ENCODE data around the gene PODNL1. TPM values are rescaled to one million over a fixed set of nuclear protein-coding genes. Genes with fewer than 3 reads are reported as not detected.
"Not testable (repeated sequence)": the region's sequence is repeated elsewhere in the genome, so short reads cannot be mapped to it uniquely, and the experiment has no call there.

The PODNL1 gene
- total RNA-seq, 4 donors from 2014 or later: not detected

DNA sequence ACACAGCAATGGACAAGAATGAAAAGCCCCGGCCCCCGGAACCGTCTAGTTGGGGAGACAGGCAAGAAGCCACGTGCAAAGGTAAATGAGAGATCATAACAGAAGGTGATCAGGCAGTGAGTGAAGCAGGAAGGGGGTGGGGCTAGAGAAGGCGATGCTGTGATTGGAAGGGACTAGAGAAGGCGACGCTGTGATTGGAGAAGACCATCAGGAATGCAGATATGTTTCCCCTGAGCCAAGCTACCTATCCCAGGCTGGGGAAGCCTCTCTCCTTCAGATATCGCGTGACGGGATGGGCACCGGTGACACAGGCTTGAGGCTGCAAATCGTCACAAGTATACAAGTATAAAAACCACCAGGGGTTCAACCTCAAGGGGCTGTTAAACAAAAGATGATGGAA, 35.9 kb upstream of the PODNL1 start:
- no peak for ATAC-seq (ENCODE audit: low FRiP score)
- DNase-seq (ENCODE audit: low spot score): no peak

DNA sequence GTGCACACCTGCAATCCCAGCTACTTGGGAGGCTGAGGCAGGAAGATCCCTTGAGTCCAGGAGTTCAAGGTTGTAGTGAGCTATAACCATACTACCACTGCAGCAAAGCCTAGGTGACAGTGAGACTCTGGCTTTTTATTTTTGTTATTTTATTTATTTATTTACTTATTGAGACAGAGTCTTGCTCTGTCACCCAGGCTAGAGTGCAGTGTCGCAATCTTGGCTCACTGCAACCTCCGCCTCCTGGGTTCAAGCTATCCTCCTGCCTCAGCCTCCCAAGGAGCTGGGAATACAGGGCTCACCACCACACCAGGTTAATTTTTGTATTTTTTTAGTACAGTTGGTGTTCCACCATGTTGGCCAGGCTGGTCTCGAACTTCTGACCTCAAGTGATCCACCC, 35.3 kb upstream of the PODNL1 start:
- ATAC-seq (ENCODE audit: low FRiP score); DNase-seq (ENCODE audit: low spot score): not testable (repeated sequence)

More for the DNA sequence above, 35.9 kb upstream of the PODNL1 start:
- TF ChIP-seq, protein P1, sequence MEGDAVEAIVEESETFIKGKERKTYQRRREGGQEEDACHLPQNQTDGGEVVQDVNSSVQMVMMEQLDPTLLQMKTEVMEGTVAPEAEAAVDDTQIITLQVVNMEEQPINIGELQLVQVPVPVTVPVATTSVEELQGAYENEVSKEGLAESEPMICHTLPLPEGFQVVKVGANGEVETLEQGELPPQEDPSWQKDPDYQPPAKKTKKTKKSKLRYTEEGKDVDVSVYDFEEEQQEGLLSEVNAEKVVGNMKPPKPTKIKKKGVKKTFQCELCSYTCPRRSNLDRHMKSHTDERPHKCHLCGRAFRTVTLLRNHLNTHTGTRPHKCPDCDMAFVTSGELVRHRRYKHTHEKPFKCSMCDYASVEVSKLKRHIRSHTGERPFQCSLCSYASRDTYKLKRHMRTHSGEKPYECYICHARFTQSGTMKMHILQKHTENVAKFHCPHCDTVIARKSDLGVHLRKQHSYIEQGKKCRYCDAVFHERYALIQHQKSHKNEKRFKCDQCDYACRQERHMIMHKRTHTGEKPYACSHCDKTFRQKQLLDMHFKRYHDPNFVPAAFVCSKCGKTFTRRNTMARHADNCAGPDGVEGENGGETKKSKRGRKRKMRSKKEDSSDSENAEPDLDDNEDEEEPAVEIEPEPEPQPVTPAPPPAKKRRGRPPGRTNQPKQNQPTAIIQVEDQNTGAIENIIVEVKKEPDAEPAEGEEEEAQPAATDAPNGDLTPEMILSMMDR (IDR thresholded peaks at IDR 0.05): no peak

DNA sequence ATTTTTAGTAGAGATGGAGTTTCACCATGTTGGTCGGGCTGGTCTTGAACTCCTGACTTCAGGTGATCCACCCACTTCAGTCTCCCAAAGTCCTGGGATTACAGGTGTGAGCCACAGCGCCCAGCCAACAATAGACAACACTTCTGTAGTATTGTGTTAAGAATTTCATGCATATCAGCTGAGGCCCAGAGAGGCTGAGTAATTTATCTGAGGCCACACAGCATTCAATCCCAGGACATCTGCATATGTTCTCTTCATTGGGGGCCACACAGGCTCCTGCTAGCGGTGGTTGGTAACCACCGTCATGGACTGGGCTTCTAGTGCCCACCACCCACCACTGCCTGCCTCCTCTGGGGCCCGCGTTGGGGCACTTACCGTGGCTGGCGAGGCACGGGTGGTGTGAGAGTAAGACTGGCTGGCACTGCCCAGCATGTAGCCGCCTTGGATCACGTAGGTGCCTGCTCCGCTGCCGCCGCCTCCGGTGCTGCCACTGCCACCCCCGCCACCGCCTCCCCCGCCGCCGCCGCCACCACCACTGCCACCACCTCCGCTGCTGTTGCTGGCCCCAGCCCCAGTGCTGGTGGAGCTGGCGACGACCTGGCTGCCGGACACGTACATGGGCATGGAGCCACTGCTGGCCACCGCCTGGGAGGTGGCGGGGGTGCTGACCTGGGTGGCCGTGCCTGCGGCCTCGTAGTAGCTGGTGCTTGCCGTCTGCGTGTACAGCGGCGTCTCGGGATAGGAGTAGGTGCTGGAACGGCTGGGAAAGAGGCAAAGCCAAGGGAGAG, 34.3 kb upstream of the PODNL1 start:
- no peak for DNase-seq (ENCODE audit: low spot score)
- TF ChIP-seq, protein P1 (IDR thresholded peaks at IDR 0.05): no peak
- ATAC-seq (ENCODE audit: low FRiP score): no peak

DNA sequence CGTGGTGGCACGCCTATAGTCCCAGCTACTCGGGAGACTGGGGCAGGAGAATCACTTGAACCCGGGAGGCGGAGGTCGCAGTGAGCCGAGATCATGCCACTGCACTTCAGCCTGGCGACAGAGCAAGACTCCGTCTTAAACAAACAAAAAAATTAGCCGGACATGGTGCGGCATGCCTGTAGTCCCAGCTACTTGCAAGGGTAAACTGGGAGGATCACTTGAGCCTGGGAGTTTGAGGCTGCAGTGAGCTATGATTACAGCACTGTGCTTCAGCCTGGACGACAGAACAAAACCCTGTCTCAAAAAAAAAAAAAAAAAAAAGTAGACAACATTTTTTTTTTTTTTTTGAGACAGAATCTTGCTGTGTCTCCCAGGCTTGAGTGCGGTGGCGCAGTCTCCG, 33.7 kb upstream of the PODNL1 start:
- ATAC-seq (ENCODE audit: low FRiP score); DNase-seq (ENCODE audit: low spot score): not testable (repeated sequence)

DNA sequence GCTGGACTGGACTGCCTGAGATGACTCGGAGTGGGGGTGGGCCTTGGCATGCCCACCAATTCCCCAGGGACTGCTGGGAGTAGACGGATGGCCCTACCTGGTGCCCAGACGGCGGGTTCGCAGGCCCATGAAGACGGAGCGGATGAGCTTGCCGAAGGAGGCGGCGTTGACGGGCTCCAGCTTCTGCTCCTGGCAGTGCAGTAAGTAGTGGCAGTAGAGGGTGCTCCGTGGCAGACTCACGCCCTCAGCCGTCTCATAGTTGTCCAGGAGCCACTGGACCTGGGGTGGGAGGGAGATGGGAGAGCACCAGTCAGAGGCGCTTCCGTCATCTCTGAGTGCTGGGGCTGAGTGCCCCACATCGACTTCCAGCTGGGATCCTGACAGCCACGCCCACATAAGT, 31.7 kb upstream of the PODNL1 start:
- DNase-seq (ENCODE audit: low spot score) (no peak), ATAC-seq (ENCODE audit: low FRiP score) (no peak)
- TF ChIP-seq, protein P1 (IDR thresholded peaks at IDR 0.05): no peak

DNA sequence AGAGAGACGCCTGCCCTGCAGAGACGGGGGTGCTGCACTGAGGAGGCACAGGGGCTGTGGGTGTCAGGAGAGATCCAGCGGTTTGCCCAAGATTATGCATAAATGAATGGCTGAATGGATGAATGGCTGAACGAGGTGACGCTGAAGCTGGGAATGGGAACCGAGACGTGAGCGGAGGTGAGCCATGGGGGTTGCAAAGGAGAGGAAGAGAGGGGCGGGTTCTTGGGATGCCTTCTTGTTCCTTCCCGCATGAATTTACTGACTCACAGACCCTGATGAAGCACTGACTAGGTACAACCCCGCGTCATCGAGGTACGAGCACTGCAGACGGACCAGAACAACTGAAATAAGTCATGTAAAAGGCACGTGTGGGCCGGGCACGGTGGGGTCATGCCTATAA, 30.8 kb upstream of the PODNL1 start:
- no peak for ATAC-seq (ENCODE audit: low FRiP score)
- no peak for DNase-seq (ENCODE audit: low spot score)
- TF ChIP-seq, protein P1 (IDR thresholded peaks at IDR 0.05): no peak

DNA sequence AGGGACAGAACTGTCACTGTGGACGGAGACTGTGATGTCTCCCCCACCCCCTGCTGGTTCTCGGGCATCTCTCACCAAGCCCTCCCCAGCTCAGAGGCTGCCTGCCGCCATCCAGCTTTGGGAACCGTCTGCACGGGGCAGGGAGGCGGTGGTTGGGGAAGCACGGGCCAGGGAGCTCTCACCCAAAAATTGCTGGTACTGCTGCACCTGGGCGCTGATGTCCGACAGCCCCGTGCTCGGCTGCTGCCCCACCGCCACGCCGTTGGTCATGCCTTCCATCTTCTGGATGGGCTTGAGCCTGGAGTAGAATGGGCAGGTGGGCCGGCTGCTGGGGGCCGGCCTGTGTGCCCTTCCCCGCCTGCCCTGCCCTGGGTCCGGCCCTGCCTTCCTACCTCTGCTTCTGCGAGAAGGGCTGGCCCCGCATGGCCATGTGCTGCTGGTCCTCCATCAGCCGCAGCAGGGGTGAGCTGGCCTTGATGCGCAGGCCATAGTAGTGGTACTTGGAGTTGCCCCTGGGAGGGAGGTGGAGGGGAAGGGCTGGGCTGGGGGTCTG, 30.2 kb upstream of the PODNL1 start:
- ATAC-seq (ENCODE audit: low FRiP score) (no peak), DNase-seq (ENCODE audit: low spot score) (no peak)
- TF ChIP-seq, protein P1 (IDR thresholded peaks at IDR 0.05): no peak

DNA sequence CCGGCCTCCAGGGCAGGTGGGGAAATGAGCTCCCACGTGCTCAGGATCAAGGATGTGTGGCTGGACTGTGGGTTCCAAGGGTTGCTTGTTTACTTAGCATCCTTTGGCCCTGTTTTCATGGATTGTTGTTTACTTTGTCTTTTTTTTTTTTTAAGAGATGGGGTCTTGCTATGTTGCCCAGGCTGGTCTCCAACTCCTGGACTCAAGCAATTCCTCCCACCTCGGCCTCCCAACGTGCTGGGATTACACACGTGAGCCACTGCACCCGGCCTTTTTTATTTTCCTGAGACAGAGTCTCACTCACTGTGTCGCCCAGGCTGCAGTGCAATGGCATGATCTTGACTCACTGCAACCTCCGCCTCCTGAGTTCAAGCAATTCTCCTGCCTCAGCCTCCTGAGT, 29.0 kb upstream of the PODNL1 start:
- not testable (repeated sequence) for ATAC-seq (ENCODE audit: low FRiP score); DNase-seq (ENCODE audit: low spot score)

Measured in omental fat pad (tissue), 4 donors.